Measurements from ENCODE around the gene ADARB1.

The ADARB1 gene

DNA sequence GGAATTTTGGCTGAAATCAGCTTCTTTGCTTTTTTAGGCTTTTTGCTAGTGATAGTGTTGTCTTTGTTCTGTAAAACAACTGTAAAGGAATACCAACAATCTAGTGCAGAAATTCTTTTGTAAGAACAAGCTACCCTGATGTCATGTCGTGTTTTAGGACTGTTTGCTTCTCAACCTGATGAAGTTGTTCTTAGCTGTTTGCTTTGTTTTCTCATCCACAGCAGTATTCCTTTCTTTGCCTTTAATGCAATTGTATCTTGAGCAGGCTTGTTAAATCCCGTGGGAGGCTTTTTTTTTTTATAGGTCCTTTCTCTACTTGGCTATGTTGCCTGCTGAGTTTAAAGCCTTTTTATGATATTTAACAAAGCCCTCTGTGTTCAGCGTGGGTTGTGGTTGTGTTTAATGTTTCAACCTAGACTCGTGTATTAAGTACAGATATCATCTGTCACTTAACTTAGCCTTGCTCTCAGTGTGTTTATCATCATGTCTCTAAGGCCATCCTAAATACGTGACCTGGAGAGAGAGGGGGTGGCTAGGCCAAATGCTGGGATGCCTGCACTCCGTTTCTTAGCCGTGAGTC, 31.6 kb downstream of the ADARB1 start:
- TF ChIP-seq, protein P1, sequence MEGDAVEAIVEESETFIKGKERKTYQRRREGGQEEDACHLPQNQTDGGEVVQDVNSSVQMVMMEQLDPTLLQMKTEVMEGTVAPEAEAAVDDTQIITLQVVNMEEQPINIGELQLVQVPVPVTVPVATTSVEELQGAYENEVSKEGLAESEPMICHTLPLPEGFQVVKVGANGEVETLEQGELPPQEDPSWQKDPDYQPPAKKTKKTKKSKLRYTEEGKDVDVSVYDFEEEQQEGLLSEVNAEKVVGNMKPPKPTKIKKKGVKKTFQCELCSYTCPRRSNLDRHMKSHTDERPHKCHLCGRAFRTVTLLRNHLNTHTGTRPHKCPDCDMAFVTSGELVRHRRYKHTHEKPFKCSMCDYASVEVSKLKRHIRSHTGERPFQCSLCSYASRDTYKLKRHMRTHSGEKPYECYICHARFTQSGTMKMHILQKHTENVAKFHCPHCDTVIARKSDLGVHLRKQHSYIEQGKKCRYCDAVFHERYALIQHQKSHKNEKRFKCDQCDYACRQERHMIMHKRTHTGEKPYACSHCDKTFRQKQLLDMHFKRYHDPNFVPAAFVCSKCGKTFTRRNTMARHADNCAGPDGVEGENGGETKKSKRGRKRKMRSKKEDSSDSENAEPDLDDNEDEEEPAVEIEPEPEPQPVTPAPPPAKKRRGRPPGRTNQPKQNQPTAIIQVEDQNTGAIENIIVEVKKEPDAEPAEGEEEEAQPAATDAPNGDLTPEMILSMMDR (IDR thresholded peaks at IDR 0.05) = no peak
- Histone ChIP-seq H3K27ac (peak overlapping the region; percentile 18 to 52), H3K4me3 (no peak overlapping the region)
- no peak for DNase-seq (ENCODE audit: low spot score)

DNA sequence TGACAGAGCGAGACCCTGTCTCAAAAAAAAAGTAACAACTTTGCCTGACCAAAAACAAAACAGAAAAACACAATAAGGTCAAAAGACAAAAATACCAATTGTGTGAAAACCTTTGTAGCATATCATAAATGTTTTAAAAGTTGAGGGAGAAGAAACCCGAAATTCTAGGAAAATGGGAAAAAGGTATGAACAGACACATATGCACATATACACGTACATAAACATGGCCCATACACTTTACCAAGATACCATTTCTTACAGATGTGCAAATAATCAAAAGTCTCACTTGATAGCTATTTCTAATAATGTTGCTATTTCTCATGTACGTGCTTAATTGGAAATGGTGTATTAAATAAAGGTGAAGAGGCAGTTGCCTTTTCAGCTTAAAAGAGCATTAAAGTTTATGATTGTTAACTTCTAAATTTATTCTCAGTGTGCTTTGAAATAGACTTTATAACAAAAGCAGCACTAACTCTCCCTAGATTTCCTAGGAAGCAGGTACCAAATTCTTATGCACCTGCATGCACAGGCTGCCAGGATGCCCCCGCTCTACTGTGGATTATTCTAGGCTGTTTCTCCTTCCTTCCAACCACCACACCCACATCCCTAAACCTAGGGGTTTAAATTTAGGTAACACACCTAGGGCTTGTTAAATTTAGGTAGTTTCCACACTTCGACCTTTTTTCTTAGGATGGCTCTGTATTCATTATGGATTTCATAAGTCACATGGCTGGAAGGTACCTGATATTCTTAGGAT, 33.8 kb downstream of the ADARB1 start:
- Histone ChIP-seq H3K27ac (no peak overlapping the region), H3K4me3 (no peak overlapping the region)
- DNase-seq (ENCODE audit: low spot score) = no peak
- TF ChIP-seq, protein P1 (IDR thresholded peaks at IDR 0.05) = no peak

DNA sequence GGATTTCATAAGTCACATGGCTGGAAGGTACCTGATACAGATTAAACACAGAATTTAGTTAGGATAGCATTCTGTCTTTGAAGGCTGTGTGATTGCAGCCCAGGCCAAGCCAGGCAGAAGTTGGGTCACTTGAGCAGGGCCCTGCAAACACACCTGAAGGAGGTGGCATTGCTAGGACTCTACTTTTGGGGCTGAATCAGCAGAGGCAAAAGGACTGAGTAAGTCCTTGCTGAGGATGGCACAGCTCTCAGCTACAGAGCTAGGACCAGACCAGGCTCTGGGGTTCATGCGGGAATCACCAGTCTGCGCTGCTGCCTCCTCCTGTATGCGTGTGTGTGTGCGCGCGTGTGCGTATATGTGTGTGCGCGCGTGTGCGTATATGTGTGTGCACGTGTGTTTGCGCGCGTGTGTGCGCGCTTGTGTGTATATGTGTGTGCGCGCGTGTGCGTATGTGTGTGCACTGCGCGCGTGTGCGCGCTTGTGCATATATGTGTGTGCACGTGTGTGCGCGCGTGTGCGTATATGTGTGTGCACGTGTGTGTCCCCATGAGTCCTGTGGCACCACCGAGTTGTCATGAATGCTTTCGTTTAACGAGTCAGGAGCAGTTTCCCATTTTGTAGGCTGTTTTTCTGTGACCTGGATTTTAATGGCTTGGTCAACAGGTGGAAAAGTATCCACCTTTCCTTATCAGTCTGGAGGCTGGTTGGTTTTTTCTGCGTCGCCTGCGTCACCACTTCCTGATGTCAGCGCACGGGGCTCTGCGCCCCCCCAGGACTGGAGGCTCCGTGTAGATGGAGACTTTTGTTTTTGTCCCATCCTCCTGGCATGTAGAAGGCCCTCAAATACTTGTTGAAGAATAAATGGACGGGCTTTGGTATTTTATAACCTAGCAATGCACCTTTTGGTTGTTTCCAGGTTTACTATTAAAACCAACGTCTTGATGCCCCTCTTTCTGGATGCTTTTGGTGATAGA, 34.7 kb downstream of the ADARB1 start:
- TF ChIP-seq, protein P1 (IDR thresholded peaks at IDR 0.05) = no peak
- Histone ChIP-seq H3K27ac (peak overlapping the region; percentile 48 to 51), H3K4me3 (peak overlapping the region; percentile 16)
- DNase-seq (ENCODE audit: low spot score) = no peak

DNA sequence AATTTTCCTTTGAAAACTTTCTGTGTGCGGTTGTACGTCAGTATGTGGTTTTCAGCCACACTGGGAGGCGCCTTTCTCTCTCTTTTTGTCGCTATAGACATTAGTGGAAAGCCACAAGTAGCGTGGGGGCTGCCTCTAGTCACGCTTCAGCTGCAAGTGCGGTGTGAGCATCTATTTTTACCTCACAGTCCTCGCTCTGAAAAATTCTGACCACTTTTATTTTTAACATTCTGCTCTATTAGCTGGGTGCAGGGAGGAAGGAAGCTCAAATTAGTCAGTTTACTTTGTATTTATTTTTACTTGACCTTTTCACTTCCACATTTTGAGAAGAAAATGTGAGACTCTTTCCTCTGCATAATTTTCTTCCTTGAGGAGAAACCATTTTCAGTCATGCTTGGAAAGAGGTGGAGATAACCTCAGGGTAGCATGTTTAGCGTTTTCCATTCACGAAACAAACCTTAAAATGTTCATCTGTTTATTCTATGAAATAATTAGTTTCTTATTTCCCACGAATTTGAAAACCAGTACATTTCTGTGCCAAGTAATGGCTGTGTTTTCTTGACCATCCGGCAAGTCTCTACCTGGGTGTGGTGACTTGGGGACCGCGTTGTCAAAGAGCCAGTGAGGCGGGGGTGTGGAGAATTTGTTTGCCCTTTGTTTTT, 35.6 kb downstream of the ADARB1 start:
- TF ChIP-seq, protein P1 (IDR thresholded peaks at IDR 0.05) = no peak
- no peak for DNase-seq (ENCODE audit: low spot score)
- H3K4me3 ChIP-seq = peak overlapping the region; percentile 16
- H3K27ac ChIP-seq = peak overlapping the region; percentile 48 to 51

DNA sequence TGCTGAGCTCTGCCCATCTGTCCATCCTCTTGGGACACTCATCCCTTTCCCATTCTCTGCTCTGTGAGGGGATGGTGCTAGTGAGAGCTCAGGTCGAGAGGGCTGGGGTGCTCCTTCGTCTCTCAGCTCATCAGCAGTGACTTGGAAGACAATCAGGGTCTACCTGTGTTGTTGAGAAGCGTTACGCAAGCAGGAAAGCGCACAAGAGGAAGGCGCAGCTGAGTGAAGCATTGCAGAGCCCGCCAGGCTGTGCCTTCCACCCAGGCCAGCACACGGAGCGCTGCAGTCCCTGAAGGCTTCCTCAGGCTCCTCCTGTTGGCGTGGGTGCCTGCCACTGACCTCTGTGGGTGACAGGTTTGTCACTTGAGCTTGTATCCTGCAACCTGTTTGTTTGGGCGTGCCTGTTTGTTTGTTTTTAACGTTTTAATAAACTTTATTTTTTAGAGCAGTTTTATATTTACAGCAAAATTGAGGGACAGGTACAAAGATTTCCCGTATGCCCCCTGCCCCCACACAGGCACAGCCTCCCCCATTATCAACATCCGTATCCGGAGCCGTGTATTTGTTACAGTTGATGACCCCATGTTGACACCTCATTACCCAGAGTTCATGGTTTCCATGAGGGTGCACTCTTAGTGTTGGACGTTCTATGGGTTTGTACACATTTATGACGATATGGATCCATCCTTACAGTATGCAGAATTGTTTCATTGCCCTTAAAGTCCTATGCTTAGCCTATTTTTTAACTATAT, 36.7 kb downstream of the ADARB1 start:
- Histone ChIP-seq H3K27ac (peak overlapping the region; percentile 48 to 51), H3K4me3 (no peak overlapping the region)
- peak; percentile 41 for DNase-seq (ENCODE audit: low spot score)
- TF ChIP-seq, protein P1 (IDR thresholded peaks at IDR 0.05) = no peak

DNA sequence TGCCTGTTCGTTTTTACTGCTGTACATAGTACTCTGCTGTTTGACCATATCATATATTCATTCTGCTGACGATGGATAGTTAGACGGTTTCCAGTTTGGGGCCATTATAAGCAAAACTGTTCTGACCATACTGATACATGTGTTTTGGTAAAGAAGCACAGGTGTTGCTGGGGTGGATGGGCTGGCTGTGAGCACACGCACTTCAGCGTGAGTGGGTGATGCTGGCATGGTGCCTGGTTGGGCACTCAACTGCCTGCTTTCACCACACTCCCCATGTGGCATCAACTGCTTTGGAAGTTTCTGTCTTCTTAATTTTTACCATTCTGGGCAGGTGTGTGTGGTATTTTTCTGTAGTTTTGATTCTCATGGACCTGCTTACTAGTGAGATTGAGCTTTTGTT, 37.3 kb downstream of the ADARB1 start:
- no peak overlapping the region for H3K27ac ChIP-seq
- TF ChIP-seq, protein P1 (IDR thresholded peaks at IDR 0.05) = no peak

More for the DNA sequence above, 37.3 kb downstream of the ADARB1 start:
- H3K4me3 ChIP-seq = no peak overlapping the region
- DNase-seq (ENCODE audit: low spot score) = no peak
